OCI-LY7 (cell line): ENCODE data around the gene SPATA13.

ENCODE experiments used
- EZH2phosphoT487 ChIP-seq: fragments of 200-600 bp; sonication (generic); IDR thresholded peaks from 2 replicates; pipeline ENCODE4 v1.6.1; 2018; ENCODE audit warnings: low read depth, borderline replicate concordance, mild to moderate bottlenecking, mixed run types, antibody characterized with exemption, low read length, moderate library complexity, mixed read lengths
- TF ChIP-seq, protein P1 (sequence below): fragments of 200-600 bp; sonication (generic); conservative IDR thresholded peaks from 2 replicates; pipeline ENCODE4 v1.5.1; 2014; ENCODE audit warnings: mild to moderate bottlenecking, antibody characterized with exemption, low read length, moderate library complexity, mixed read lengths

DNA sequence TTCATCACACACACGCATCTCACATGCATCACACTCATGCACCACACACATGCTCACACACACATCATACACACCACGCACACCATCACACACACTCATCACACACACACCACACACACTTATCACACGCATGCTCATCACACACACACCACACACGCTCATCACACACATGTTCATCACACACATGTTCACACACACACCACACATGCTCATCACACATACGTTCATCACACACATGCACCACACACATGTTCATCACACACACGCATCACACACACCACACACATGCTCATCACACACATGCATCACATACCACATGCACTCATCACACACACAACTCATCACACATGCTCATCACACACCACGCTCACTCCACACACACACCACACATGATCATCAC lies 195.8 kb downstream of the SPATA13 start:
- TF ChIP-seq, protein P1, sequence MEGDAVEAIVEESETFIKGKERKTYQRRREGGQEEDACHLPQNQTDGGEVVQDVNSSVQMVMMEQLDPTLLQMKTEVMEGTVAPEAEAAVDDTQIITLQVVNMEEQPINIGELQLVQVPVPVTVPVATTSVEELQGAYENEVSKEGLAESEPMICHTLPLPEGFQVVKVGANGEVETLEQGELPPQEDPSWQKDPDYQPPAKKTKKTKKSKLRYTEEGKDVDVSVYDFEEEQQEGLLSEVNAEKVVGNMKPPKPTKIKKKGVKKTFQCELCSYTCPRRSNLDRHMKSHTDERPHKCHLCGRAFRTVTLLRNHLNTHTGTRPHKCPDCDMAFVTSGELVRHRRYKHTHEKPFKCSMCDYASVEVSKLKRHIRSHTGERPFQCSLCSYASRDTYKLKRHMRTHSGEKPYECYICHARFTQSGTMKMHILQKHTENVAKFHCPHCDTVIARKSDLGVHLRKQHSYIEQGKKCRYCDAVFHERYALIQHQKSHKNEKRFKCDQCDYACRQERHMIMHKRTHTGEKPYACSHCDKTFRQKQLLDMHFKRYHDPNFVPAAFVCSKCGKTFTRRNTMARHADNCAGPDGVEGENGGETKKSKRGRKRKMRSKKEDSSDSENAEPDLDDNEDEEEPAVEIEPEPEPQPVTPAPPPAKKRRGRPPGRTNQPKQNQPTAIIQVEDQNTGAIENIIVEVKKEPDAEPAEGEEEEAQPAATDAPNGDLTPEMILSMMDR, result no peak
- no peak for TF ChIP-seq EZH2phosphoT487
